ENCODE data around the gene IRX2.

The IRX2 gene

DNA sequence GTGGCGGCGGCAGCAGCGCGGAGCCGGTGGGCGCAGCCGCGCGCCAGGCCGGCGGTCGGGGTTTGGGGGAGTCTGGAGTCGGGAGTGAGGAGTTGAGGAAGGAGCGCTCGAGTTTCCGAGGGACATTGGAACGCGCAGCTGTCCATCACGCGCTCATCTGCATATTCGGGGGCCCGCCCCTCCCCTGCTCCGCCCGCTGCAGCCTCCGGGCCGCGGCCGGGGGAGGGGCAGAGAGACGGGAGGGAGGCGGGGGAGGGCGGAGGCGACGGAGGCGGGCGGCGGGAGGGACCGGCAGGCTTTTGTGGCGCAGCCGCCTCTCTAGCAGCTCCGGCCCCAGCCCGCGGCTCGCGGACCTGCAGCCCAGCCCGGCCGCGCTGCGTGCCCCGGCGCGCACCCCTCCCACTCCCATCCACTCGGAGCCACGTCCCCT, at the start of gene IRX2:
IRX2 (minus strand) TSS at position 86 of the 430 bp plus-strand sequence. CDS start 264 bp downstream, outside the sequence.
- DNase-seq (ENCODE audit: low read depth): peak; percentile 95

- DNase-seq (ENCODE audit: low read depth): no peak
These were observed 48.6 kb upstream of the IRX2 start for GRCh38 chr5:2800035-2800434.

DNA sequence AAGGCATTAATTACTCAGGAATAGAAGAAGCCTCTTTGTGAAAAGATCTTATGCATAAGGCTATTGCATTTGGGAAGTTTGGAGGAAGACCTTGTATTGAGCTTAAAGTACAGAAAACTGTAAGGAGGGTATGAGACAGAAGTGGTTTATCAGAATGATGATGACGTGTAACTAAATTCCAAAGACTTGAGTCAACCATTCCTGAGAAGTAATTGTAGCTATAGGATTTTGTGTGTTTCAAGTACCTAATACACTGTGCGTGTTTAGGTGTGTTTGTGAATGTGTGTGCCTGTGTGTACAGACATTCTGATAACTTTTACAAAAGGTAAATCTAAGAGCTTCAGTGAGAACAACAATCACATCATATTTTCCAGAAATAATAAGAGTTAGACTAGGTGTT, 46.5 kb upstream of the IRX2 start:
- peak; percentile 26 for DNase-seq (ENCODE audit: low read depth)

DNA sequence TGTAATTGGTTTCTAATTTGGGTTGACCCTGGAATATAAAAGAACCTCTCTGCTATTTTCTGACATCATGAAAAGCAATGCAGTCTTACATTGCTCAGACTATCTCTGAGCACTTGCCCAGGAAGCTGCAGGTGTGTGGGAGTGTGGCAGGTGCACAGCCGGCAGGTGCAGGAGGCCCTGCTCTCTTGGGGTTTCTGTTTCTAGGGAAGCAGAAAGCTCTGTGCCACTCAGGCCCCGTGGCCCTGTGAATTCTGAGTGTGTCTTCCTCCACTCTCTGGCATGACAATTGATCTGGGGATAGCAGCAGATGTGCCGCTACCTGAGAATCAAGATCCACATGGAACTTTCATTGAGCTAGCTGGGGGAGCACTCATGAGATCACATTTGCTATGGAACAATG, 45.7 kb upstream of the IRX2 start:
- DNase-seq (ENCODE audit: low read depth): no peak

GRCh38 chr5:2783223-2783622, 31.7 kb upstream of the IRX2 start:
- no peak for DNase-seq (ENCODE audit: low read depth)

DNA sequence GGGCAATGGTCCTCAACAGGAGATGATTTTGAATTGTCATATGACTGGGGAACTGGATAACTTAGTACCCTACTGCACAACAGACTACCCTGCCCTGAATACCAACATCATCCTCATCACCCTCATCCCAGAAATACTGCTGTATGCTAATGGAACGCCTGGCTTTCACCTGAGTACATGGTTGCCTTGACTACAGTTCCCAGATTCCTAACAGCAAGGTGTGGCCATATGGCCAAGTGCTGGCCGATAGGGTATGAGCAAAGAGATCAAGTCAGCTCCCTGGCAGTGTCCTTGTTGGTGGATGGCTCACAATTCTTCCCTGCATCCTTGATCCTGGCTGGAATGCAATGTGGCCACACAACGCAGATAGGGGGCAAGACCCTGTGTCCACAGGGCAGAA, 31.2 kb upstream of the IRX2 start:
- no peak for DNase-seq (ENCODE audit: low read depth)

- DNase-seq (ENCODE audit: low read depth): no peak
These were observed 29.1 kb upstream of the IRX2 start for GRCh38 chr5:2780421-2781171.

GRCh38 chr5:2779459-2779858, 28.0 kb upstream of the IRX2 start:
- DNase-seq (ENCODE audit: low read depth): no peak

GRCh38 chr5:2776337-2777302, 25.1 kb upstream of the IRX2 start:
- no peak for DNase-seq (ENCODE audit: low read depth)

GRCh38 chr5:2773327-2773726, 21.9 kb upstream of the IRX2 start:
- DNase-seq (ENCODE audit: low read depth): no peak

DNA sequence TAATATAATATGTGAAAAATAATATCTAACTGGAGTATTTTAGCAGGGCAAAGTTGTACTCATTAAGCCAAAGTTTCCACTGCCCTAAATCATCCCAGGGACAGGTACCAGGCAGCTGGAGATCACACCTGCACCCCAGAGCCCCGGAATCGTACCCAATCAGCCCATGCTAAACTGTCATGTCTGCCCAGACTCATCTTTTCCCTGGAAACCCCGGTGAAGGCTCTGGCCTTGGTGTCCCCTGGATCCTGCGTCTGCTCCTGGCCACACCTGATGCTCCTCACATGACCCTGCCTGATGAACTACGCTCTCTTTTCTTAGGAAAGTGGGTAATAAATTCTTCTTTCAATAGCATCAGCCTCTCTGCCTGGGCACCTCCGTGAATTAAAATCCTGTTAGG, 15.6 kb upstream of the IRX2 start:
- no peak for DNase-seq (ENCODE audit: low read depth)

GRCh38 chr5:2764581-2764980, 13.1 kb upstream of the IRX2 start:
- no peak for DNase-seq (ENCODE audit: low read depth)

- no peak for DNase-seq (ENCODE audit: low read depth)
These were observed 12.0 kb upstream of the IRX2 start for GRCh38 chr5:2763533-2763794.

- DNase-seq (ENCODE audit: low read depth): no peak
These were observed 11.5 kb upstream of the IRX2 start for GRCh38 chr5:2762744-2763532.

DNA sequence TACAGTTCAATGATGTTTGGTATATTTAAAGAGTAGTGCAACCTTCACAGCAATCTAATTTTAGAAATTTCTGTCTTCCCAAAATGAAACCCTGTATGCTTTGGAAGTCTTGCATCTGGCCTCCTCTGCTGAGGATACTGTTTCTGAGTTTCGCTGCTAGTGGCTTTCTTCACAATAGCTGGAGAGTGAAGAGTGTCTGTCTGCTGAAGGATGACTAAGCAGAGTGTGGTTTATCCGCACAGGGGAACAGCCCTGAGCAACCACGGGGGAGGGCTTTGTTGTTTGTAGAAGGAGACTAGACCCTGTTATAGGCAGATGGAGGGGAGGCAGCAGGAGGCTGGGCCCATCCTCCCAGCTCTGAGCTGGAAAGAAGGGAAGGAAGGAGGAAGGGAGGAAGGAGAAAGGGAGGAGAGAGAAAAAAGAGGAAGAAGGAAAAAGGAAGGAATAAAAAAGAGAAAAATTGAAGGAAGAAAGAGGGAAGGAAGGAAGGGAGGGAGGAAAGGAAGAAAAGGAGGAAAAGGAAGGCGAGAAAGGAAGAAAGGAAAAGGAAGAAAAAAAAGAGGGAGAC, 10.5 kb upstream of the IRX2 start:
- DNase-seq (ENCODE audit: low read depth): no peak

DNA sequence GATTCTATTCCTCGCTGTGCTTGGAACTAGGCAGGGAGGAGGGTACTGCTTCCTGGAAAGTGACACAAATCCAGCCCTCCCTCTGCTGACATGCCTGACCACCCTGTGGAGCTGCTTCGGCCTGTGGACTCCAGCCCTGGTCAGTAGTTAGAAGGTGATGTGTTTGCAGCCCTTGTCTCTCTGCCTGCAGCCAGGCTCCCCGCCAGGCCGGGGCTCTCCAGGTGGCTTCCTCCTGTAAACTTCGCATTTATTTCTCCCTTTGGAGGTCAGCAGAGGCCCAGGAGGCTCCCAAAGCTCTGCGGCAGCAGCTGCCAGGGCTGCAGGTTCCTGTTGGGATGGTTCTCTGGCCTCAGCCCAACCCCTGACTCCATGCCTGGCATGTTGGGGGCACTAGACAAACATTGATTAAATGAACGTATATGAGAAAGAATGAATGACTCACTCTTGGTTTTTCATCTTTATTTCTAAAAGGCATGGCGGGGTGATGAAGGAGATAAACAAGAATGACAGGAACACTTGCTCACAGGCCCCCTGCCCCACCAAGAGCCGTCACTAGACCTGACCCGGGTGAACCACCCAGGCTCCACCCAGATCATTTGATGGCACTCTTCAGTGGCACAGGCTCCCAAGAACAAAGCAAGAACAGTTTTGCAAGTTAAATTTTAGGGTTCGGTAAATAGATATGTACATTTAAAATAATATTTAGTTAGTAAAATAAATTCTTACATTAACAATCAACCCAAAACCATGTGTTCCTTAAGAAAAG, 8.4 kb upstream of the IRX2 start:
- DNase-seq (ENCODE audit: low read depth): no peak

DNA sequence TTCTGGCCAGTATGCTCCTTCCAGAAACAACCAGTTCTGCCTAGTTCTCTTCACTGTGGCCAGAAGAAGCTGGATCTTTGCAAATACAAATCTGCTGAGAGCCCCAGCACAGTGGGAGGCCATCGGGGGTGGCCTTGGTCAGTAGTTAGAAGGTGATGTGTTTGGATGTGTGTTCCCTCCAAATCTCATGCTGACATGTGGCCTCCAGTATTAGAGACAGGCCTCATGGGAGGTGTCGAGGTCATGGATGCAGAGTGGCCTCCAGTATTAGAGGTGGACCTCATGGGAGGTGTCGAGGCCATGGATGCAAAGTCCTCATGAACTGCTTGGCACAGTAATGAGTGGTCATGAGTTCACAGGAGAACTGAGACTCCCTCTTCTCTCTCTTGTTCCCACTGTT, 7.6 kb upstream of the IRX2 start:
- DNase-seq (ENCODE audit: low read depth): no peak

DNA sequence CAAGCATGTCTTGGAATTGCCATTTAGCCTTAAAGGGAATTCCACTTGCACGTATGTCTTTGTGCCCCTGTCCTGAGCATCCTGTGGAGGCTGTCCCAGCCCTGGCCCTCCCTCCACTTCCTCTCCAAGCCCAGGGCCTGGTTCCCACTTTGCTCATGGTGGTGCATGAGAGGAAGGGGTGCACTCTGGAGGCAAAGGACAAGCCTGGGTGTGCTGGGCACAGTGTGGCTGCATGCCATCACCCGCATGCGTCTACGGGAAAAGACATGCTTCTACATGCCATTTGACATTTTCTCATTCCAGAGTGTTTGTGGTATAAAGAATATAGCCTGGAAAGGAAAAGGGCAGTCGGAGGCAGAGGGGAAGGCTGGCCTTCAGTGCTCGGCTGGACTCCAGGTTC, 7.2 kb upstream of the IRX2 start:
- DNase-seq (ENCODE audit: low read depth): no peak

GRCh38 chr5:2757563-2758351, 6.3 kb upstream of the IRX2 start:
- peak; percentile 79 for DNase-seq (ENCODE audit: low read depth)
